ENCODE data around the gene VPS51.

DNA sequence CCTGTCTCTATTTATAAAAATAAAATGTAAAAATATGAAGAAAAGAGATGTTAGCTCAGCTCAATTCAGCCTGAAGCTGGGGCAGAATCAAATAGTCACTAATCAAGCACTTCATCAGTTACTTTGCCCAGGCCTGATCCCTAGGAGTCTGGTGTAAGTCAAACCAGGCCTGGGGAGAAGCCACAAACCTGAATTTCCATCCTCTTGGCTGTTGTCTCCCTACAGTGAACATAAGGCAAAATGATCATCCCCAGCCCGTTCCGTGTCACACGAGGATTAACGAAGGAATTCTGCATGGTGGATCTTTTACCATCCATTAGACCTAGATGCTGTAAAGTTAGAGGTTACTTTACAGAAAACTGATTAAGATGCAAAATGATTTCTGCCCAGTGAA lies 31.2 kb upstream of the VPS51 start:
- TF ChIP-seq, protein P1, sequence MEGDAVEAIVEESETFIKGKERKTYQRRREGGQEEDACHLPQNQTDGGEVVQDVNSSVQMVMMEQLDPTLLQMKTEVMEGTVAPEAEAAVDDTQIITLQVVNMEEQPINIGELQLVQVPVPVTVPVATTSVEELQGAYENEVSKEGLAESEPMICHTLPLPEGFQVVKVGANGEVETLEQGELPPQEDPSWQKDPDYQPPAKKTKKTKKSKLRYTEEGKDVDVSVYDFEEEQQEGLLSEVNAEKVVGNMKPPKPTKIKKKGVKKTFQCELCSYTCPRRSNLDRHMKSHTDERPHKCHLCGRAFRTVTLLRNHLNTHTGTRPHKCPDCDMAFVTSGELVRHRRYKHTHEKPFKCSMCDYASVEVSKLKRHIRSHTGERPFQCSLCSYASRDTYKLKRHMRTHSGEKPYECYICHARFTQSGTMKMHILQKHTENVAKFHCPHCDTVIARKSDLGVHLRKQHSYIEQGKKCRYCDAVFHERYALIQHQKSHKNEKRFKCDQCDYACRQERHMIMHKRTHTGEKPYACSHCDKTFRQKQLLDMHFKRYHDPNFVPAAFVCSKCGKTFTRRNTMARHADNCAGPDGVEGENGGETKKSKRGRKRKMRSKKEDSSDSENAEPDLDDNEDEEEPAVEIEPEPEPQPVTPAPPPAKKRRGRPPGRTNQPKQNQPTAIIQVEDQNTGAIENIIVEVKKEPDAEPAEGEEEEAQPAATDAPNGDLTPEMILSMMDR (conservative IDR thresholded peaks at IDR 0.05; ENCODE audit: low read length), result no peak
- TF ChIP-seq EZH2phosphoT487 (IDR thresholded peaks at IDR 0.05; ENCODE audit: borderline replicate concordance, low read depth, low read length), result no peak

All from OCI-LY7 (cell line).